Stomach (tissue), 4 donors: Measurements from ENCODE around the gene CADPS.

Experiments used
- EP300 ChIP-seq: sonication (generic); formaldehyde crosslinking; IDR thresholded peaks from one replicate; pipeline ENCODE4 v1.6.1; 2017; ENCODE audit warnings: antibody characterized with exemption
- POLR2A ChIP-seq, 4 donors: fragments of 450-650 bp; IDR thresholded peaks; one replicate each; pipeline ENCODE4 v1.6.1; 2016; ENCODE audit warnings: antibody characterized with exemption in 4 of 4, control low read depth in 2 of 4, mild to moderate bottlenecking in 1 of 4, moderate library complexity in 1 of 4
- TF ChIP-seq, protein P1 (sequence below), 7 experiments: fragments of 450-650 bp in 4 of 7; fragments of 200-600 bp in 3 of 7; sonication (generic) in 3 of 7; IDR thresholded peaks; one replicate each; pipeline ENCODE4 v1.5.1; 2016 to 2019; ENCODE audit warnings: antibody characterized with exemption in 7 of 7, control low read depth in 2 of 7, mild to moderate bottlenecking in 1 of 7

DNA sequence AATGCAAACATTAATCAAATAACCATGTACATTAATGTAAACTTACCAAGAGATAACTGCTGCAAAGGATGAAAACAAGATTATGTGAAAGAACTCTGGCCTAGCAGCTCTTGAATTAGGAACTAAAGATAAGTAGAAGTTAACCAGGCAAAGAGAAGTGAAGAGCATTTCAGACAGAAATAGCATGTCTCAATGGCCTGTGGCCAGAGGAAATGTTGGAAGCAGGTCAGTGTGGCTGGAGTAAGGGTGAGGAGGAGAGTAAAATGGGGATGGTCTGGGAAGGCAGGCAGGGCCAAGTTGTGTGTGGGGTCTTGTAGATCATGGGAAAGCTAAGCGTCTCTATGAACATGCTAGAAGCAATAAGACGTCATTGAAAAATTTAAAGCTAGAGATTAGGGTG is 192.4 kb downstream of the CADPS start:
- TF ChIP-seq, protein P1, sequence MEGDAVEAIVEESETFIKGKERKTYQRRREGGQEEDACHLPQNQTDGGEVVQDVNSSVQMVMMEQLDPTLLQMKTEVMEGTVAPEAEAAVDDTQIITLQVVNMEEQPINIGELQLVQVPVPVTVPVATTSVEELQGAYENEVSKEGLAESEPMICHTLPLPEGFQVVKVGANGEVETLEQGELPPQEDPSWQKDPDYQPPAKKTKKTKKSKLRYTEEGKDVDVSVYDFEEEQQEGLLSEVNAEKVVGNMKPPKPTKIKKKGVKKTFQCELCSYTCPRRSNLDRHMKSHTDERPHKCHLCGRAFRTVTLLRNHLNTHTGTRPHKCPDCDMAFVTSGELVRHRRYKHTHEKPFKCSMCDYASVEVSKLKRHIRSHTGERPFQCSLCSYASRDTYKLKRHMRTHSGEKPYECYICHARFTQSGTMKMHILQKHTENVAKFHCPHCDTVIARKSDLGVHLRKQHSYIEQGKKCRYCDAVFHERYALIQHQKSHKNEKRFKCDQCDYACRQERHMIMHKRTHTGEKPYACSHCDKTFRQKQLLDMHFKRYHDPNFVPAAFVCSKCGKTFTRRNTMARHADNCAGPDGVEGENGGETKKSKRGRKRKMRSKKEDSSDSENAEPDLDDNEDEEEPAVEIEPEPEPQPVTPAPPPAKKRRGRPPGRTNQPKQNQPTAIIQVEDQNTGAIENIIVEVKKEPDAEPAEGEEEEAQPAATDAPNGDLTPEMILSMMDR (IDR thresholded peaks at IDR 0.05) = no peak
- TF ChIP-seq POLR2A (IDR thresholded peaks at IDR 0.05) (no peak), EP300 (no peak)
